SK-N-SH treated with all-trans-retinoic acid at 6 μM for 48 hours (cell line): Measurements from ENCODE around the gene CRLF3.
"Not testable (repeated sequence)": the region's sequence is repeated elsewhere in the genome, so short reads cannot be mapped to it uniquely, and the experiment has no call there.

Experiments used
- ATAC-seq: fragments of 200-7000 bp; cut with Tn5 transposase; 3 replicates; pipeline ENCODE4 v1.9.1; 2020; ENCODE audit warnings: mild to moderate bottlenecking, moderate library complexity
- ARNTL ChIP-seq: fragments of 450-650 bp; formaldehyde crosslinking; IDR thresholded peaks from 2 replicates; pipeline ENCODE4 v1.5.0; 2020; ENCODE audit warnings: low read depth, mild to moderate bottlenecking, moderate library complexity, borderline replicate concordance
- BACH2 ChIP-seq: fragments of 250-450 bp; sonication (Bioruptor Pico); IDR thresholded peaks from 2 replicates; pipeline ENCODE4 v1.9.0; 2021; ENCODE audit warnings: mild to moderate bottlenecking, borderline replicate concordance
- CREB5 ChIP-seq: fragments of 250-450 bp; sonication (Bioruptor Pico); IDR thresholded peaks from 2 replicates; pipeline ENCODE4 v1.5.1; 2020; ENCODE audit warnings: low read depth, mild to moderate bottlenecking, moderate library complexity
- GLIS3 ChIP-seq: fragments of 250-450 bp; sonication (Bioruptor Pico); IDR thresholded peaks from 2 replicates; pipeline ENCODE4 v1.5.0; 2020; ENCODE audit warnings: mild to moderate bottlenecking, moderate library complexity
- ISL1 ChIP-seq: fragments of 250-450 bp; sonication (Bioruptor Pico); IDR thresholded peaks from 2 replicates; pipeline ENCODE4 v2.1.2; 2022; ENCODE audit warnings: mild to moderate bottlenecking, moderate library complexity
- OSR1 ChIP-seq: fragments of 250-450 bp; sonication (Bioruptor Pico); IDR thresholded peaks from 2 replicates; pipeline ENCODE4 v1.8.0; 2022; ENCODE audit warnings: moderate library complexity, mild to moderate bottlenecking, inconsistent platforms
- PPARA ChIP-seq: fragments of 250-450 bp; sonication (Bioruptor Pico); IDR thresholded peaks from 2 replicates; pipeline ENCODE4 v1.5.0; 2020; ENCODE audit warnings: mild to moderate bottlenecking, borderline replicate concordance
- RARB ChIP-seq: fragments of 250-450 bp; sonication (Bioruptor Pico); IDR thresholded peaks from 2 replicates; pipeline ENCODE4 v1.8.0; 2021; ENCODE audit warnings: mild to moderate bottlenecking, moderate library complexity
- SNAI2 ChIP-seq: fragments of 250-450 bp; sonication (Bioruptor Pico); IDR thresholded peaks from 2 replicates; pipeline ENCODE4 v1.5.0; 2020; ENCODE audit warnings: mild to moderate bottlenecking, moderate library complexity
- TCF4 ChIP-seq: fragments of 250-450 bp; sonication (Bioruptor Pico); IDR thresholded peaks from 2 replicates; pipeline ENCODE4 v1.8.0; 2021; ENCODE audit warnings: mild to moderate bottlenecking, moderate library complexity, borderline replicate concordance
- TOX ChIP-seq: fragments of 250-450 bp; sonication (Bioruptor Pico); IDR thresholded peaks from 2 replicates; pipeline ENCODE4 v1.8.0; 2021; ENCODE audit warnings: mild to moderate bottlenecking, moderate library complexity, borderline replicate concordance
- TSHZ2 ChIP-seq: fragments of 250-450 bp; sonication (Bioruptor Pico); IDR thresholded peaks from 2 replicates; pipeline ENCODE4 v1.5.0; 2020; ENCODE audit warnings: mild to moderate bottlenecking, moderate library complexity
- ZFP30 ChIP-seq: fragments of 450-650 bp; formaldehyde crosslinking; IDR thresholded peaks from 2 replicates; pipeline ENCODE4 v1.5.0; 2022; ENCODE audit warnings: mild to moderate bottlenecking, moderate library complexity
- ZNF565 ChIP-seq: fragments of 450-650 bp; formaldehyde crosslinking; conservative IDR thresholded peaks from 2 replicates; pipeline ENCODE4 v1.5.0; 2020; ENCODE audit warnings: low read depth, mild to moderate bottlenecking, moderate library complexity
- ZNF70 ChIP-seq: fragments of 450-650 bp; formaldehyde crosslinking; IDR thresholded peaks from 2 replicates; pipeline ENCODE4 v1.5.0; 2020; ENCODE audit warnings: mild to moderate bottlenecking, moderate library complexity
- TF ChIP-seq, protein P1 (sequence below): fragments of 250-450 bp; sonication (Bioruptor Pico); IDR thresholded peaks from 2 replicates; pipeline ENCODE4 v1.8.0; 2020; ENCODE audit warnings: mild to moderate bottlenecking, moderate library complexity, borderline replicate concordance
- TF ChIP-seq, protein P2 (sequence below): fragments of 250-450 bp; sonication (Bioruptor Pico); IDR thresholded peaks from 2 replicates; pipeline ENCODE4 v1.5.1; 2021; ENCODE audit warnings: mild to moderate bottlenecking, moderate library complexity

Gene CRLF3

GRCh38 chr17:30821871-30822723 lies 2.4 kb downstream of the CRLF3 start:
- TF ChIP-seq TSHZ2 (CRISPR knock-in tag), result no peak
- no peak for TF ChIP-seq SNAI2 (CRISPR knock-in tag)
- no peak for ATAC-seq

DNA sequence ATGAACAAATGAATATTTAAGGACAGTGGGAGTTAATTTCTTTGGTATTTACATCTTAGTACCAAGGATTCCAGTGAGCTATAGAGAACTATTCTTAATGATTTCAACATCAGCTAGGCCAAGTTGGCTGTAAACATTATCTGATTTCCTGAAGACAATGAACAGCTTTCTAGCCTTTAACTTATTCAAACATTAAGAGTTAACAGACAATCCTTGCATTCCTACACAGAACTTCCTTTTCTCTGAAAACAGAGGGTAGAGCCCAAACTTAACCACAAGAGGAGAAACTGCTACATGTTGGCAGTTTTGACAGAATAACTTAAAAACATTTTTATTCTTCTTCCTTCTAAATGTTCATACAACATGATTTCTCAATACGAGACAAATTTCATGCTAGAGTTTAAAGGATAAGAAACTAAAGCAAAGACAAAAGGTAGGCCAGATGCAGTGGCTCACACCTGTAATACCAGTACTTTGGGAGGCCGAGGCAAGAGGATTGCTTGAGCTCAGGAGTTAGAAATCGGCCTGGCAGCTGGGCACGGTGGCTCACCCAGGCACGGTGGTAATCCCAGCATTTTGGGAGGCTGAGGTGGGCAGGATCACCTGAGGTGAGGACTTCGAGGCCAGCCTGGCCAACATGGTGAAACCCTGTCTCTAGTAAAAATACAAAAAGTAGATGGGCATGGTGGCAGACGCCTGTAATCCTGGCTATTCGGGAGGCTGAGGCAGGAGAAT lies 4.4 kb downstream of the CRLF3 start:
- TF ChIP-seq RARB (CRISPR knock-in tag), result no peak
- TF ChIP-seq TCF4, result no peak
- no peak for TF ChIP-seq BACH2 (CRISPR knock-in tag)
- TF ChIP-seq PPARA (CRISPR knock-in tag), result no peak
- TF ChIP-seq OSR1 (CRISPR knock-in tag), result no peak
- TF ChIP-seq ZNF70, result no peak
- TF ChIP-seq CREB5 (CRISPR knock-in tag), result no peak
- no peak for TF ChIP-seq TSHZ2 (CRISPR knock-in tag)
- no peak for TF ChIP-seq ZFP30
- no peak for TF ChIP-seq ISL1
- TF ChIP-seq, protein P1, sequence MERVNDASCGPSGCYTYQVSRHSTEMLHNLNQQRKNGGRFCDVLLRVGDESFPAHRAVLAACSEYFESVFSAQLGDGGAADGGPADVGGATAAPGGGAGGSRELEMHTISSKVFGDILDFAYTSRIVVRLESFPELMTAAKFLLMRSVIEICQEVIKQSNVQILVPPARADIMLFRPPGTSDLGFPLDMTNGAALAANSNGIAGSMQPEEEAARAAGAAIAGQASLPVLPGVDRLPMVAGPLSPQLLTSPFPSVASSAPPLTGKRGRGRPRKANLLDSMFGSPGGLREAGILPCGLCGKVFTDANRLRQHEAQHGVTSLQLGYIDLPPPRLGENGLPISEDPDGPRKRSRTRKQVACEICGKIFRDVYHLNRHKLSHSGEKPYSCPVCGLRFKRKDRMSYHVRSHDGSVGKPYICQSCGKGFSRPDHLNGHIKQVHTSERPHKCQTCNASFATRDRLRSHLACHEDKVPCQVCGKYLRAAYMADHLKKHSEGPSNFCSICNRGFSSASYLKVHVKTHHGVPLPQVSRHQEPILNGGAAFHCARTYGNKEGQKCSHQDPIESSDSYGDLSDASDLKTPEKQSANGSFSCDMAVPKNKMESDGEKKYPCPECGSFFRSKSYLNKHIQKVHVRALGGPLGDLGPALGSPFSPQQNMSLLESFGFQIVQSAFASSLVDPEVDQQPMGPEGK (CRISPR knock-in tag), result no peak
- TF ChIP-seq, protein P2, sequence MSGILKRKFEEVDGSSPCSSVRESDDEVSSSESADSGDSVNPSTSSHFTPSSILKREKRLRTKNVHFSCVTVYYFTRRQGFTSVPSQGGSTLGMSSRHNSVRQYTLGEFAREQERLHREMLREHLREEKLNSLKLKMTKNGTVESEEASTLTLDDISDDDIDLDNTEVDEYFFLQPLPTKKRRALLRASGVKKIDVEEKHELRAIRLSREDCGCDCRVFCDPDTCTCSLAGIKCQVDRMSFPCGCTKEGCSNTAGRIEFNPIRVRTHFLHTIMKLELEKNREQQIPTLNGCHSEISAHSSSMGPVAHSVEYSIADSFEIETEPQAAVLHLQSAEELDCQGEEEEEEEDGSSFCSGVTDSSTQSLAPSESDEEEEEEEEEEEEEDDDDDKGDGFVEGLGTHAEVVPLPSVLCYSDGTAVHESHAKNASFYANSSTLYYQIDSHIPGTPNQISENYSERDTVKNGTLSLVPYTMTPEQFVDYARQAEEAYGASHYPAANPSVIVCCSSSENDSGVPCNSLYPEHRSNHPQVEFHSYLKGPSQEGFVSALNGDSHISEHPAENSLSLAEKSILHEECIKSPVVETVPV, result no peak
- TF ChIP-seq GLIS3 (CRISPR knock-in tag), result no peak
- no peak for ATAC-seq

GRCh38 chr17:30816165-30816564 lies 8.3 kb downstream of the CRLF3 start:
- TF ChIP-seq ZNF70, result no peak
- no peak for TF ChIP-seq PPARA (CRISPR knock-in tag)
- TF ChIP-seq, protein P2, result no peak
- no peak for TF ChIP-seq ZFP30
- TF ChIP-seq RARB (CRISPR knock-in tag), result no peak
- TF ChIP-seq ZNF565 (CRISPR knock-in tag), result no peak
- TF ChIP-seq TOX (CRISPR knock-in tag), result no peak
- no peak for TF ChIP-seq TCF4
- TF ChIP-seq ARNTL (CRISPR knock-in tag), result no peak
- TF ChIP-seq, all 23 proteins: peak for 0
- ATAC-seq, result no peak

- ATAC-seq, result not testable (repeated sequence)
Measured at GRCh38 chr17:30814860-30815259, 9.6 kb downstream of the CRLF3 start.

DNA sequence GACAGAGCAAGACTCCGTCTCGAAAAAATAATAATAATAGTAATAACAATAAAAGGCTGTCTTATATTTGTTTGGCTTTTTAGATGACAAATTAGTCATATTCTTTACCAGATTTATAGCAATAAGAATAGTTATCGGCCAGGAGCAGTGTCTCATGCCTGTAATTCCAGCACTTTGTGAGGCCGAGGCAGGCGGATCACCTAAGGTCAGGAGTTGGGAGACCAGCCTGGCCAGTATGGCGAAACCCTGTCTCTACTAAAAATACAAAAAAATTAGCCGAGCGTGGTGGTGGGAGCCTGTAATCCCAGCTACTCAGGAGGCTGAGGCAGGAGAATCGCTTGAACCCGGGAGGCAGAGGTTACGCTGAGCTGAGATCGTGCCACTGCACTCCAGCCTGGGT lies 10.3 kb downstream of the CRLF3 start:
- not testable (repeated sequence) for ATAC-seq
